Activated naive CD4-positive, alpha-beta T cell treated with anti-CD3 and anti-CD28 coated beads for 36 hours (primary cell): Measurements from ENCODE around the gene LRRC55. TPM values are rescaled to one million over a fixed set of nuclear protein-coding genes. Genes with fewer than 3 reads are reported as not detected.

Experiments
- CTCF ChIA-PET: fragments of 350-600 bp; sonication (Branson Sonifier 250); formaldehyde crosslinking; loops from one replicate; lab custom pipeline; 2021; ENCODE audit warnings: antibody characterized with exemption; lab: Charles Lee
- DNase-seq: peaks from one replicate; pipeline ENCODE4 v3.0.0-alpha.2; 2020
- H3K27ac Mint-ChIP-seq: one replicate; pipeline ENCODE4 v1.8.0; 2021; ENCODE audit warnings: mild to moderate bottlenecking, mixed read lengths
- H3K27me3 Mint-ChIP-seq: one replicate; pipeline ENCODE4 v1.8.0; 2021; ENCODE audit warnings: low read depth, mixed read lengths
- H3K36me3 Mint-ChIP-seq: one replicate; pipeline ENCODE4 v1.8.0; 2021; ENCODE audit warnings: low read depth, mixed read lengths
- H3K4me1 Mint-ChIP-seq: one replicate; pipeline ENCODE4 v1.8.0; 2021; ENCODE audit warnings: low read depth, mixed read lengths
- H3K4me3 Mint-ChIP-seq: one replicate; pipeline ENCODE4 v1.8.0; 2021; ENCODE audit warnings: mild to moderate bottlenecking, moderate library complexity, mixed read lengths
- H3K9me3 Mint-ChIP-seq: one replicate; pipeline ENCODE4 v1.8.0; 2021; ENCODE audit warnings: mixed read lengths
- intact Hi-C: fragments of 100-400 bp; cut with micrococcal nuclease; formaldehyde crosslinking; loops from one replicate; pipeline ENCODE4 v1.15.1; 2023
- total RNA-seq, 2 experiments: library from RNA; stranded (reverse); gene quantifications; one replicate each; pipeline ENCODE4 v1.2.3, GENCODE V29; 2021

The LRRC55 gene
- total RNA-seq, 2 experiments from 2014 or later = not detected

GRCh38 chr11:57190548-57190947 lies 8.8 kb downstream of the LRRC55 start:
- H3K4me1 Mint-ChIP-seq = no peaks in the 10 kb centered on the region
- no peak overlapping the region for H3K27ac Mint-ChIP-seq
- CTCF ChIA-PET = no interaction called here
- no peak overlapping the region for H3K4me3 Mint-ChIP-seq
- no peaks in the 10 kb centered on the region for H3K36me3 Mint-ChIP-seq
- peaks cover 21% of the 10 kb centered on the region for H3K27me3 Mint-ChIP-seq
- H3K9me3 Mint-ChIP-seq = peaks cover 3% of the 10 kb centered on the region
- no peak for DNase-seq
- intact Hi-C loops = no loop called here

GRCh38 chr11:57191311-57192219 lies 9.8 kb downstream of the LRRC55 start:
- Mint-ChIP-seq H3K27me3 (peaks cover 25% of the 10 kb centered on the region), H3K9me3 (peaks cover 3% of the 10 kb centered on the region), H3K4me1 (no peaks in the 10 kb centered on the region), H3K36me3 (no peaks in the 10 kb centered on the region), H3K27ac (no peak overlapping the region), H3K4me3 (no peak overlapping the region)
- intact Hi-C loops = no loop called here
- CTCF ChIA-PET = no interaction called here
- DNase-seq = no peak

GRCh38 chr11:57192316-57192715 lies 10.6 kb downstream of the LRRC55 start:
- Mint-ChIP-seq H3K27me3 (peaks cover 25% of the 10 kb centered on the region), H3K4me1 (no peaks in the 10 kb centered on the region), H3K27ac (no peak overlapping the region), H3K4me3 (no peak overlapping the region), H3K36me3 (no peaks in the 10 kb centered on the region), H3K9me3 (peaks cover 2% of the 10 kb centered on the region)
- intact Hi-C loops = no loop called here
- no peak for DNase-seq
- CTCF ChIA-PET = no interaction called here

GRCh38 chr11:57196596-57196995 lies 14.8 kb downstream of the LRRC55 start:
- CTCF ChIA-PET = interaction anchor here (0.5 kb wide), 1 partner anchor 414 kb away, joined by 3 read pairs; no protein-coding TSS in a partner anchor
- Mint-ChIP-seq H3K4me3 (no peak overlapping the region), H3K4me1 (no peaks in the 10 kb centered on the region), H3K27me3 (peaks cover 15% of the 10 kb centered on the region), H3K9me3 (no peaks in the 10 kb centered on the region), H3K36me3 (no peaks in the 10 kb centered on the region), H3K27ac (no peak overlapping the region)
- intact Hi-C loops = no loop called here
- no peak for DNase-seq

- Mint-ChIP-seq H3K36me3 (no peaks in the 10 kb centered on the region), H3K9me3 (no peaks in the 10 kb centered on the region), H3K4me1 (no peaks in the 10 kb centered on the region), H3K27ac (no peak overlapping the region), H3K4me3 (no peak overlapping the region), H3K27me3 (peaks cover 12% of the 10 kb centered on the region)
- CTCF ChIA-PET = no interaction called here
- intact Hi-C loops = no loop called here
- DNase-seq = no peak
Observed at GRCh38 chr11:57197762-57198161, 16.0 kb downstream of the LRRC55 start.

GRCh38 chr11:57199330-57199729 lies 17.6 kb downstream of the LRRC55 start:
- H3K9me3 Mint-ChIP-seq = no peaks in the 10 kb centered on the region
- CTCF ChIA-PET = no interaction called here
- H3K27ac Mint-ChIP-seq = no peak overlapping the region
- intact Hi-C loops = no loop called here
- H3K27me3 Mint-ChIP-seq = peaks cover 10% of the 10 kb centered on the region
- no peaks in the 10 kb centered on the region for H3K36me3 Mint-ChIP-seq
- no peaks in the 10 kb centered on the region for H3K4me1 Mint-ChIP-seq
- no peak overlapping the region for H3K4me3 Mint-ChIP-seq
- DNase-seq = no peak

GRCh38 chr11:57200917-57201316 lies 19.2 kb downstream of the LRRC55 start:
- H3K36me3 Mint-ChIP-seq = no peaks in the 10 kb centered on the region
- no peaks in the 10 kb centered on the region for H3K4me1 Mint-ChIP-seq

GRCh38 chr11:57202281-57202680 lies 20.5 kb downstream of the LRRC55 start:
- peaks cover 13% of the 10 kb centered on the region for H3K27me3 Mint-ChIP-seq
- no peaks in the 10 kb centered on the region for H3K4me1 Mint-ChIP-seq
- no peak overlapping the region for H3K27ac Mint-ChIP-seq
- no peak overlapping the region for H3K4me3 Mint-ChIP-seq
- no peaks in the 10 kb centered on the region for H3K9me3 Mint-ChIP-seq
- intact Hi-C loops = loop anchor here (10.0 kb wide), 1 partner anchor 57 kb away; no protein-coding TSS in a partner anchor
- CTCF ChIA-PET = interaction anchor here (2.6 kb wide), 1 partner anchor 47 kb away, joined by 8 read pairs; no protein-coding TSS in a partner anchor
- DNase-seq = no peak
- no peaks in the 10 kb centered on the region for H3K36me3 Mint-ChIP-seq

More at GRCh38 chr11:57200917-57201316, 19.2 kb downstream of the LRRC55 start:
- H3K4me3 Mint-ChIP-seq = no peak overlapping the region
- CTCF ChIA-PET = no interaction called here
- intact Hi-C loops = loop anchor here (10.0 kb wide), 1 partner anchor 56 kb away; no protein-coding TSS in a partner anchor
- H3K27me3 Mint-ChIP-seq = peaks cover 8% of the 10 kb centered on the region
- no peak overlapping the region for H3K27ac Mint-ChIP-seq
- no peaks in the 10 kb centered on the region for H3K9me3 Mint-ChIP-seq
- DNase-seq = no peak

GRCh38 chr11:57203359-57203758 lies 21.6 kb downstream of the LRRC55 start:
- DNase-seq = no peak
- Mint-ChIP-seq H3K4me1 (no peaks in the 10 kb centered on the region), H3K9me3 (no peaks in the 10 kb centered on the region), H3K4me3 (no peak overlapping the region), H3K27me3 (peaks cover 13% of the 10 kb centered on the region), H3K36me3 (no peaks in the 10 kb centered on the region), H3K27ac (no peak overlapping the region)
- intact Hi-C loops = loop anchor here (10.0 kb wide), 1 partner anchor 59 kb away; no protein-coding TSS in a partner anchor
- CTCF ChIA-PET = interaction anchor here (2.6 kb wide), 1 partner anchor 46 kb away, joined by 8 read pairs; no protein-coding TSS in a partner anchor

- CTCF ChIA-PET = interaction anchor here (2.6 kb wide), 1 partner anchor 45 kb away, joined by 8 read pairs; no protein-coding TSS in a partner anchor
- Mint-ChIP-seq H3K27me3 (peaks cover 15% of the 10 kb centered on the region), H3K36me3 (no peaks in the 10 kb centered on the region), H3K9me3 (no peaks in the 10 kb centered on the region), H3K27ac (no peak overlapping the region), H3K4me3 (no peak overlapping the region), H3K4me1 (no peaks in the 10 kb centered on the region)
- intact Hi-C loops = loop anchor here (10.0 kb wide), 1 partner anchor 59 kb away; no protein-coding TSS in a partner anchor
- DNase-seq = no peak
Observed at GRCh38 chr11:57203882-57204480, 22.2 kb downstream of the LRRC55 start.

- H3K27me3 Mint-ChIP-seq = peaks cover 16% of the 10 kb centered on the region
- no peaks in the 10 kb centered on the region for H3K9me3 Mint-ChIP-seq
- no peaks in the 10 kb centered on the region for H3K4me1 Mint-ChIP-seq
- no peaks in the 10 kb centered on the region for H3K36me3 Mint-ChIP-seq
- no peak overlapping the region for H3K27ac Mint-ChIP-seq
- intact Hi-C loops = loop anchor here (10.0 kb wide), 1 partner anchor 60 kb away; no protein-coding TSS in a partner anchor
- CTCF ChIA-PET = interaction anchor here (2.6 kb wide), 1 partner anchor 44 kb away, joined by 8 read pairs; no protein-coding TSS in a partner anchor
- no peak for DNase-seq
- no peak overlapping the region for H3K4me3 Mint-ChIP-seq
Observed at GRCh38 chr11:57205041-57205641, 23.4 kb downstream of the LRRC55 start.

- intact Hi-C loops = loop anchor here (10.0 kb wide), 1 partner anchor 62 kb away; no protein-coding TSS in a partner anchor
- no peaks in the 10 kb centered on the region for H3K36me3 Mint-ChIP-seq
- CTCF ChIA-PET = interaction anchor here (0.6 to 1.0 kb wide), 2 partner anchors 43 to 194 kb away, joined by 3 read pairs; no protein-coding TSS in a partner anchor
- H3K4me3 Mint-ChIP-seq = no peak overlapping the region
- no peak for DNase-seq
- H3K27me3 Mint-ChIP-seq = peaks cover 16% of the 10 kb centered on the region
- H3K4me1 Mint-ChIP-seq = no peaks in the 10 kb centered on the region
- no peak overlapping the region for H3K27ac Mint-ChIP-seq
- no peaks in the 10 kb centered on the region for H3K9me3 Mint-ChIP-seq
Observed at GRCh38 chr11:57207168-57207567, 25.4 kb downstream of the LRRC55 start.
